B cell (primary cell): ENCODE measurements around the gene TNFRSF25.

ENCODE experiments used
- CTCF ChIP-seq: fragments of 200-600 bp; IDR thresholded peaks from one replicate; pipeline ENCODE4 v1.8.0; 2022; ENCODE audit warnings: antibody characterized with exemption, mild to moderate bottlenecking
- EZH2 ChIP-seq: IDR thresholded peaks from 2 replicates; pipeline ENCODE4 v1.6.1; 2012; ENCODE audit warnings: borderline replicate concordance, low read depth, mild to moderate bottlenecking, moderate library complexity, low read length; ENCODE audit not compliant: insufficient read depth, poor library complexity, severe bottlenecking

GRCh38 chr1:6446665-6447015 lies 19.3 kb downstream of the TNFRSF25 start:
- no peak for TF ChIP-seq EZH2
- TF ChIP-seq CTCF = no peak
